Measurements from ENCODE around the gene CLK3. TPM values are rescaled to one million over a fixed set of nuclear protein-coding genes. Genes with fewer than 3 reads are reported as not detected.

Gene CLK3
- total RNA-seq, 2 experiments from 2014 or later: 134 to 148 TPM

GRCh38 chr15:74664670-74665069, 49.0 kb downstream of the CLK3 start:
- Mint-ChIP-seq H3K4me1 (peaks cover 6% of the 10 kb centered on the region), H3K27ac (no peak overlapping the region), H3K9me3 (no peaks in the 10 kb centered on the region), H3K36me3 (peaks cover 14% of the 10 kb centered on the region), H3K27me3 (no peaks in the 10 kb centered on the region), H3K4me3 (no peak overlapping the region)
- POLR2A ChIA-PET: no interaction called here
- ATAC-seq (ENCODE audit: low read depth): no peak
- DNase-seq: no peak

GRCh38 chr15:74667975-74668374, 52.3 kb downstream of the CLK3 start:
- Mint-ChIP-seq H3K4me3 (no peak overlapping the region), H3K36me3 (peaks cover 12% of the 10 kb centered on the region), H3K4me1 (peaks cover 6% of the 10 kb centered on the region), H3K9me3 (no peaks in the 10 kb centered on the region), H3K27me3 (no peaks in the 10 kb centered on the region), H3K27ac (no peak overlapping the region)
- ATAC-seq (ENCODE audit: low read depth) (no peak), DNase-seq (no peak)
- POLR2A ChIA-PET: no interaction called here

GRCh38 chr15:74669627-74670026, 54.0 kb downstream of the CLK3 start:
- H3K27me3 Mint-ChIP-seq: no peaks in the 10 kb centered on the region
- H3K4me1 Mint-ChIP-seq: peaks cover 3% of the 10 kb centered on the region
- POLR2A ChIA-PET: interaction anchor here (0.7 kb wide), 1 partner anchor 27 kb away, joined by 3 read pairs; no protein-coding TSS in a partner anchor
- no peak for DNase-seq
- no peaks in the 10 kb centered on the region for H3K9me3 Mint-ChIP-seq
- no peak for ATAC-seq (ENCODE audit: low read depth)
- no peak overlapping the region for H3K4me3 Mint-ChIP-seq
- H3K36me3 Mint-ChIP-seq: peaks cover 14% of the 10 kb centered on the region
- no peak overlapping the region for H3K27ac Mint-ChIP-seq

GRCh38 chr15:74674161-74674560, 58.5 kb downstream of the CLK3 start:
- no peaks in the 10 kb centered on the region for H3K9me3 Mint-ChIP-seq
- H3K27ac Mint-ChIP-seq: no peak overlapping the region
- ATAC-seq (ENCODE audit: low read depth) (no peak), DNase-seq (no peak)
- POLR2A ChIA-PET: no interaction called here
- H3K36me3 Mint-ChIP-seq: peaks cover 10% of the 10 kb centered on the region
- H3K4me1 Mint-ChIP-seq: peaks cover 4% of the 10 kb centered on the region
- no peak overlapping the region for H3K4me3 Mint-ChIP-seq
- H3K27me3 Mint-ChIP-seq: no peaks in the 10 kb centered on the region

- POLR2A ChIA-PET: no interaction called here
- no peaks in the 10 kb centered on the region for H3K9me3 Mint-ChIP-seq
- no peak overlapping the region for H3K4me3 Mint-ChIP-seq
- no peak overlapping the region for H3K27ac Mint-ChIP-seq
- H3K36me3 Mint-ChIP-seq: peaks cover 12% of the 10 kb centered on the region
- DNase-seq (no peak), ATAC-seq (ENCODE audit: low read depth) (no peak)
- peaks cover 8% of the 10 kb centered on the region for H3K4me1 Mint-ChIP-seq
- no peaks in the 10 kb centered on the region for H3K27me3 Mint-ChIP-seq
These were observed 61.2 kb downstream of the CLK3 start for GRCh38 chr15:74676801-74677200.

Other genes with a start within 250 kb of the CLK3 start
- gene CYP11A1, start 248.2 kb upstream of the CLK3 start, total RNA-seq: not detected
- 10 to 100 TPM; 15.2 to 15.8 TPM for gene SEMA7A, start 181.9 kb upstream of the CLK3 start, total RNA-seq
- gene UBL7, start 154.7 kb upstream of the CLK3 start, total RNA-seq: 10 to 100 TPM; 55.3 to 63.2 TPM
- 10 to 100 TPM; 39.4 to 43.0 TPM for gene ARID3B, start 74.6 kb upstream of the CLK3 start, total RNA-seq
- 10 to 100 TPM; 46.7 to 47.0 TPM for gene EDC3, start 80.2 kb downstream of the CLK3 start, total RNA-seq
- gene CYP1A1, start 109.7 kb downstream of the CLK3 start, total RNA-seq: 10 to 100 TPM; 12.0 to 12.4 TPM
- gene CYP1A2, start 133.0 kb downstream of the CLK3 start, total RNA-seq: not detected
- 100 to 1,000 TPM; 269 to 281 TPM for gene CSK, start 166.2 kb downstream of the CLK3 start, total RNA-seq
- under 1 TPM; 0.36 to 0.37 TPM for gene LMAN1L, start 197.0 kb downstream of the CLK3 start, total RNA-seq
- gene CPLX3, start 210.8 kb downstream of the CLK3 start, total RNA-seq: under 1 TPM; 0.17 to 0.28 TPM
- 10 to 100 TPM; 59.9 to 60.4 TPM for gene ULK3, start 227.3 kb downstream of the CLK3 start, total RNA-seq

Measured in activated naive CD8-positive, alpha-beta T cell treated with anti-CD3 and anti-CD28 coated beads, Interleukin-2, amount 10 ng/mL, durations not matched to agents 7 days and 5 days (primary cell).